Measurements from ENCODE around the gene HSPG2. TPM values are rescaled to one million over a fixed set of nuclear protein-coding genes. Genes with fewer than 3 reads are reported as not detected.

The HSPG2 gene
- polyA plus RNA-seq, 1 donor: 350 TPM

- DNase-seq: no peak
Measured at GRCh38 chr1:21879928-21880618, 57.0 kb downstream of the HSPG2 start.

- no peak for DNase-seq
Measured at GRCh38 chr1:21878840-21879478, 58.2 kb downstream of the HSPG2 start.

- DNase-seq: no peak
Measured at GRCh38 chr1:21878009-21878773, 58.9 kb downstream of the HSPG2 start.

- DNase-seq: no peak
Measured at GRCh38 chr1:21876267-21876666, 60.8 kb downstream of the HSPG2 start.

- DNase-seq: no peak
Measured at GRCh38 chr1:21875621-21876063, 61.5 kb downstream of the HSPG2 start.

- no peak for DNase-seq
Measured at GRCh38 chr1:21874778-21875547, 62.1 kb downstream of the HSPG2 start.

- DNase-seq: no peak
Measured at GRCh38 chr1:21874328-21874727, 62.8 kb downstream of the HSPG2 start.

- no peak for DNase-seq
Measured at GRCh38 chr1:21873761-21874160, 63.3 kb downstream of the HSPG2 start.

- DNase-seq: no peak
Measured at GRCh38 chr1:21873174-21873573, 63.9 kb downstream of the HSPG2 start.

- DNase-seq: no peak
Measured at GRCh38 chr1:21872445-21873079, 64.5 kb downstream of the HSPG2 start.

- no peak for DNase-seq
Measured at GRCh38 chr1:21871943-21872342, 65.2 kb downstream of the HSPG2 start.

- DNase-seq: no peak
Measured at GRCh38 chr1:21870611-21871010, 66.5 kb downstream of the HSPG2 start.

- DNase-seq: no peak
Measured at GRCh38 chr1:21869620-21870121, 67.4 kb downstream of the HSPG2 start.

GRCh38 chr1:21868941-21869454, 68.1 kb downstream of the HSPG2 start:
- no peak for DNase-seq

- no peak for DNase-seq
Measured at GRCh38 chr1:21868482-21868881, 68.6 kb downstream of the HSPG2 start.

GRCh38 chr1:21867451-21867996, 69.6 kb downstream of the HSPG2 start:
- DNase-seq: no peak

- no peak for DNase-seq
Measured at GRCh38 chr1:21866707-21867043, 70.4 kb downstream of the HSPG2 start.

- DNase-seq: no peak
Measured at GRCh38 chr1:21865943-21866706, 71.0 kb downstream of the HSPG2 start.

- DNase-seq: no peak
Measured at GRCh38 chr1:21865609-21865942, 71.5 kb downstream of the HSPG2 start.

- DNase-seq: no peak
Measured at GRCh38 chr1:21864730-21865129, 72.4 kb downstream of the HSPG2 start.

- DNase-seq: no peak
Measured at GRCh38 chr1:21863981-21864380, 73.1 kb downstream of the HSPG2 start.
